Measurements from ENCODE around the gene LBX2. TPM values are rescaled to one million over a fixed set of nuclear protein-coding genes. Genes with fewer than 3 reads are reported as not detected.
A peak's percentile ranks its signal among the peaks of the same experiment; 100 is the strongest.

The LBX2 gene, protein sequence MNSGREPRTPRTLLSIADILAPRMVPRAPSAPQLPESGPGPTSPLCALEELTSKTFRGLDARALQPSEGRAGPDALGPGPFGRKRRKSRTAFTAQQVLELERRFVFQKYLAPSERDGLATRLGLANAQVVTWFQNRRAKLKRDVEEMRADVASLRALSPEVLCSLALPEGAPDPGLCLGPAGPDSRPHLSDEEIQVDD
- 0.43 TPM for total RNA-seq
- long read RNA-seq, result 0 reads

DNA sequence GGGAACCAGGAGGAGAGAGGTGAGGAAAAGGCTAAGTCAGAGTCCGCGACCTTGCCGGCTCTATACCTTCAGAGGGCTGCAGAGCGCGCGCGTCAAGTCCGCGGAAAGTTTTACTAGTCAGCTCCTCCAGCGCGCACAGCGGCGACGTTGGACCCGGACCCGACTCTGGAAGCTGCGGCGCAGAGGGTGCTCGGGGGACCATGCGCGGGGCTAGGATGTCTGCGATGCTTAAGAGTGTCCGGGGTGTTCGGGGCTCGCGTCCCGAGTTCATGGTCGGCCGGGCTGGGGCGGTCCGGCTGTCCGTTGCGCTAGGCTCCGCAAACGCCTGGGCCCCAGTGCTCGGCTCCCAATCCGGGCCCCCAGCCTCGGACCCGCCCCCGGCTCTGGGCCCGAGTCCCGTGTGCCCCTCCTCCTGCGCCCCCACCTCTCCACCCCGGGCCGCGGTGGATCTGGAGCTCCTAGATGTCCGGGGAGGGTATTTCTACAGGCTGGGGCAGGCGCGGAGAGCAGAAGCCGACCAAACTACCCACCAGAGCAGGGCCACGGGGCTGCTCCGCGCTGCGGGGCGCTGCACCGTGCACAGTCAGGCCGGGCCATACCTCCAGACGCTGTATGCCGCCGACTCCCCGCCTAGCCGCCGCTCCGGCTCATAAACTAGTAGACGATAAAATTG is at the start of gene LBX2:
Gene LBX2 (minus strand): TSS at position 337 of the 673 bp plus-strand sequence. CDS start 66 bp downstream, at position 271.
- DNase-seq (ENCODE audit: missing footprints) (peak; percentile 68), ATAC-seq (no peak)
- intact Hi-C loops (cut with DNase I), result no loop called here

DNA sequence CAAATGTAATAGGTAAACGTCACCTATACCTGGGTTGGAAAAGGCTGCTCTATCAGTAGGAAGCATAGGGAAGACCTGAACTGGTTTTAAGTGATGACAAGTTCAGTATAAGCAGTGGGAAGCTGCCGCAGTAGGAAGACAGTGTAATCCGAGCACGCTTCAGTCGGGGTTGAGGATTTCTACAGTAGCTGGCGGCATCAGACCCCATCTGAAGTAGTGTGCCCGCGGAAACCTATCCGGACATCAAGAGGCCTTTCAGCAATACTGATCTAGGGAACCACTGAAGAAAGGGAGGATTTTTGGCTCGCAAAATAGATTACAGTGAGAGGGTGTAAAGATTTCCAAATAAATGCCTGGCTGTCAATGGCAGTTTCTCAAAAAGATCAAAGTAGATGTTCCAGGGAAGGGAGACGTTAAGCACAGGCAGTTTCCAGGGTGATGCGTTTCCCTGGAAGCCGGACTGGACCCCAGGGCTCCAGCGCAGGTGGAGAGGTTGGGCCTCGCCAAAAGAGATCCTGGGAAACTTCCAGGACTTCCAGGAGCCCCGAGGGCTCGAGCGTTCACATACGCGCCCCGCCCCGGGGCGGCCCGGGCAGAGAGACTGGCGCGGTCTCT is 49.0 kb upstream of the LBX2 start:
- ATAC-seq (peak; percentile 11), DNase-seq (ENCODE audit: missing footprints) (no peak)
- intact Hi-C loops (cut with DNase I), result loop anchor here (2.0 kb wide), 1 partner anchor 20 kb away; the partner anchor contains the start of genes AUP1 and HTRA2

DNA sequence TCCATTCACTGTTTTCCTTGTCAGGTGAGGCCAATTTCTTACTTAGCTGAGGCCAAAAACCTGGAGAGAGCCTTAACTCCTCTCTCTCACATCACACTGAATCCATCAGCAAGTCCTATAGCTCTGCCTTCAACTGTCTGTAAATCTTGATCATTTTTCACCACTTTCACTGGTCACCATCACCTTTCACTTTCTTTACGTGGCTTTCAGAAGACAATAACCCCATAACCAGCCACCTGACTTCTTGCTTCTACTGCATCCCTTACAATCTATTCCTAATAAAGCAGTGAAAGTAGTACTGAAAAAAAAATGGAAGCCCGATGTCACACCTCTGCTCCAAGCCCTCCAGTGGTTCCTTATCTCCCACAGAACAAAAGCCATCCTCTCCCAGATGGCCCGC is 46.6 kb upstream of the LBX2 start:
- ATAC-seq (no peak), DNase-seq (ENCODE audit: missing footprints) (no peak)
- intact Hi-C loops (cut with DNase I), result no loop called here

DNA sequence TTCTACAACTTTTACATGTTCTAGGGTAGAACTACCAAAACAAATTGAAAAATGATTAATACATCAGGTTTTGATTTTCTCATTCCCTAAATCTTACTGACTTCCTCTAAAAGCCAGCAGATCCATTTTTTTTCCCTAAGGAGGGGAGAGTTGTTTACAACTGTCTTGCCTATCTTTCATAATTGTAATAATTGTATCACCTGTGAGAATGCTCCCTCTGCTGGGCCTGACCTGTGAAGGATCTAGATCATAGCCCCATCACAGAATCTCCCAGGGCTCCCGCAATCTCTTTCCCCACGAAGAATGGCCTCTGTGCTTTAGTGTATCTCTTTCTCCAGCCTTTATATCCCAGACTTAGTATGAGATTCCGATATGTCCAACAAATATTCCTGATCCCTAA is 45.2 kb upstream of the LBX2 start:
- intact Hi-C loops (cut with DNase I), result no loop called here
- DNase-seq (ENCODE audit: missing footprints) (no peak), ATAC-seq (no peak)

DNA sequence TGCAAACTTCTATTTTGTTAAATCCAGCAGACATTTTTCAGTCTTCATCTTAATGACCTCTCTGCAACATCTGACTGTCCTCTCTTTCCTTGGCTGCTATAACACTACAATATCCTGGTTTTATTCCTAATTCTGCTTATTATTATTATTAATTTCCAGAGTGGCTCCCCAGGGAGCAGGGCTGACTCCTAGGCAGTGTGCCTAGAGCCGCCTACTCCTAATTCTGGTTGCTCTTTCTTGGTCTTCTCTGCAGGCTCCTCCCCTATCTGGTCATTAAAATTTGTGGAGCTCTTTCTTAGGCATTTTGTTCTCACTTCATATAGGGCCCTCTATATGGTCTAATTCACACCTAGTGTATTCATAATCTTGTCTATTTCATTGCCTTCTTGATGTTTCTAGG is 43.6 kb upstream of the LBX2 start:
- ATAC-seq (no peak), DNase-seq (ENCODE audit: missing footprints) (no peak)
- intact Hi-C loops (cut with DNase I), result no loop called here

DNA sequence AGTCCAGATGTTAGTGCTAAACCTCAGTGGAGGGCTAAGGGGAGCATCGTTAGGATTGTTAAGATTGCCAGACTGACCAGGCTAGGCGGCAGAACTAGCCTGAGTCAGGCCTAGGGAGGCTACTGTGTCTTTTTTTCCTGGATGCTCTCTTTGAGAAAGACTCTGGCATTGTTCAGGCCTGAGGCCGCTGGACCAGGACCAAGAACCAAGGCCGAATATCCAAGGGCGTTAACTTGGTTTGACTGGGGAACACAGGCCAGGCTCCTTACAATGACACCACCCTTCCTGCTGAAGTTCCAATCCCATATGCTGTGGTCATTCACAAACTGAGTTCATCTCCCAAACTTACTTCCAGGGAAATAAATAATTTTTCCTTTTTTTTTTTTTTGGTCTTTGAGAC is 40.9 kb upstream of the LBX2 start:
- DNase-seq (ENCODE audit: missing footprints), result no peak
- peak; percentile 84 for ATAC-seq
- intact Hi-C loops (cut with DNase I), result no loop called here

DNA sequence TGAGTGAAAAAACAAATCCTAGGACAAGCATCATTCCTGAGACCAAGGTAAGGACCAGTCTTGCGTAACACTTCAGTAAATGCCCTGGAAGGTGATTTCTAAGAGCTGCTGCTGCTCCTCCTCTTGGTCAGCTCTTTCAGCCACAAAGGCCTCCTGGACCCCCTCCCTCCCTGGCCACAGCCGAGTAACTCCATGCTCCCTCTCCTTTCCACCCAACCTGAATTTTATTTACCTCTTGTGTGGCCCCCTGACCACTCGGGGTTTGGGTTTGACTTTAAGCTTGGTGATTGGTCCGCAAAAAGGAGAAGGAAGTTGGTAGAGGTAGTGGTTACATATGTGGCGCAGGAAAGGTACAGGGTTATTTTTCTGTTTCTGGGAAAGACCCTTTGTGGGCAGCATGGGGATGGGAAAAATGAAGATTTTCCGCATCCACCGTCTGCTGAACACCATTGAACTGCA is 39.5 kb upstream of the LBX2 start:
- ATAC-seq (no peak), DNase-seq (ENCODE audit: missing footprints) (no peak)
- intact Hi-C loops (cut with DNase I), result no loop called here

DNA sequence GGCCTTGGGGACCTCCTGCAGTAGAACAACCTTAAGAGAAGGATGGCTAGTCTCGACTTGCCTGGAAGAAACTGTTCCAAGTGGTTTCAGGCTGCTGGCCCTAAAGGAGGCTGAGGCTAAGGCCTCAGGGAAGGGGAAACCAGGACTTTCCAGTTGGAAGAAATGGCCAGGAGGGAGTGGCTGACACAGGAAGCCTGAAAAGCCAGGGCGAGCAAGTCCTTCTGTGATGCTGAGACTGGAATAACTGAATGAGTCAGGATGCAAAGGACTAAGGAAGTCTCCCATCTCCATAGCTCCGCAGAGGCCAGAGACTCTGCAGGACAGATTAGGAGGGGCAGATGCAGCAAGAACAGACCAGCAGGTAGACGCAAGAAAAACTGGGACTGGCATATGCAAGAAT is 37.7 kb upstream of the LBX2 start:
- intact Hi-C loops (cut with DNase I), result no loop called here
- DNase-seq (ENCODE audit: missing footprints) (no peak), ATAC-seq (no peak)

DNA sequence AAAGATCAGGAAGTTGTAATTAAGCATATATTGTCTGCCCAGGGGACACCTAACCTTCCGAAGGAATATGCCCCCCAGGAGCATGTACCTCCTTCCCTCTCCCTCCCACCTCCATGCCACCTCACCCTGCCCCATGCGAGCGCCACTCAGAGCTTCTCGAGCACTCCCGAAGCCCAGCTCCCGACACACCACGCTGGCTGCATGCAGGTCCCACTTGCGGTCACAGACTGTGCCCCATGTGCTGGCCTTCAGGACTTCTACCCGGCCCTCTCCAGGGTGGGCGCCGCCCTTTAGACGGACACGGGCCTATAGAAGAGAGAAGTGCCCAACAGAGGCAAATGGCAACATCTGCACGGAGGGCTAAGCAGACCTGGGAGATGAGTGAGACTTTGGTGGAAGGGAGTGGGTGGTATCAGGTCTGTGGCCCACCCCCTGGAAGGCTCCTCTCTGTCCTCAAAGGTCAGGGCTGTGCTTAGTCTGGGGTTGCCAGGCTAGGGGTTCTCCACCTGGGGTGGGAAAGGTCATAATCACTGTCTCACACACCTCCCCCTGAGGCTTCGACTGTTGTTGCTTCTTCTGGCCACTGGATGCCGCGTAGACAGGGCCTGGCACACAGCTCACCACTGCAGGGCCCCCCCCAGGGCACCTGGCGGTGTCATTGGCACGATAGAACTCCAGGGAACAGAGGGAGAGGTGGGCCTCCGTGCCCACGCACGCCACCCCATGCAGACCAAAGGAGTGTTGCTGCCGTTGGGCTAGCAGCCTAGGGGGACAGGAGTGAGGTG is 37.0 kb upstream of the LBX2 start:
- intact Hi-C loops (cut with DNase I), result no loop called here
- DNase-seq (ENCODE audit: missing footprints) (no peak), ATAC-seq (no peak)

DNA sequence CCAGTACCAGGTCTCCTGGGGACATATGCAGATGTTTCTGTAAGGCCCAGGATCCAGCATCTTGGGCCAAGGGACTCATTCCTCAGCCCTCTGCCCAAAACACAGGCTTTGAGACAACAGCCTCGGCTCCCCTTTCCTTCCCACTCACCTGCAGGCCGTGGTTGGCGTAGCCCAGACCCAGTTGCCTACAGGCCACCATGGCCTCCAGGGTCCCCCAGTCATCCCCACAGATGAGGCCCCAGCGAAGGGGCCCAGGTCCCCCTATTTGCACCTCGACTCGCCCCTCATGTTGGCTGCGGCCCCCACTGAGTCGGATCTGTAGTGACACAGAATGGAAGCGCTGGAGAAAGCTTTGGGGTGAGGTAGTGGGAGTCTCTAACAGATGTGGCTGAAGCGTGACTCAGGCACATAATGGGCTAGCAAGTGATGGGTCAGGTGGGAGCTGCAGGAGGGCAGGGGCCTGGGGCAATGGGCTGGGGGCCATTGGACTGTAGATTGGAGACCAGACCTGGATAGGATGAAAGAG is 36.1 kb upstream of the LBX2 start:
- DNase-seq (ENCODE audit: missing footprints) (no peak), ATAC-seq (no peak)
- intact Hi-C loops (cut with DNase I), result no loop called here

DNA sequence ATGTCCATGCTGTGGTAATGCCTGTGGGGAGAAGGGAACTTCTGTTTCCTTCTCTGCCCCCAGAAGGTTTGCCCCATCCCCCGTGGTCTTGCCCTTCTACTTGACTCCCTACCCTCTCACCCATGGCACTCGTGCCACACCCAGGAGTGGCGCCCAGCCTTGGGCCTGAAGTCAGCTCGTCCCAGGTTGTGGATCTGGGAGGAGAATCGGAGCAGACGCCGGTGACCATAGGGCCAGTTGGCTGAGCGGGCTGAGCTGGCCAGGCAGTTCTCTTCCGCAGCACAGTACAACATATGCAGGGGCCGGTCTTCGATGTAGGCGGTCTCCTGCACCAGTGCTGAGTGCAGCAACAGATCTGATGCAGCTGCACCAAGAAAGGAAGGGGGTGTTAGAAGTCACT is 35.0 kb upstream of the LBX2 start:
- DNase-seq (ENCODE audit: missing footprints), result no peak
- intact Hi-C loops (cut with DNase I), result no loop called here
- ATAC-seq, result no peak

DNA sequence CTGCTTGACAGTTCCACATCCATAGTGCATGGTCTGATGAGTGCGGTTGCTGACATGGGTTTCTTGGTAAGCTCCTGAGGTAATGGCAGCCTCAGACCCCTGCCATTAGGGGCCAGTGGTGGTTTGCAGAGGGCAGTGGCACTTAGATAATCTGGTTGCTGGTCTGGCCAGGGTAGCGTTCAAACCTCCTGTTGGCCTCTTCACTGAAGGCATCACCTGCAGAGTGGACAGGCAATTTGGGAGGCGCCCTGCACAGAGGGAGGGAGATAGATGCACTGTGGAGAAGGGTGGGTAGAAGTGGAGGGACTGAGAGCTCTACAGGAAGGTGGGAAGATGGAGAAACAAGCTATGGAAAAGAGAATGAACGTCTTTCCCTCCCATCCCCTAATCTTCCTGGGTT is 34.1 kb upstream of the LBX2 start:
- ATAC-seq, result no peak
- intact Hi-C loops (cut with DNase I), result no loop called here
- no peak for DNase-seq (ENCODE audit: missing footprints)

DNA sequence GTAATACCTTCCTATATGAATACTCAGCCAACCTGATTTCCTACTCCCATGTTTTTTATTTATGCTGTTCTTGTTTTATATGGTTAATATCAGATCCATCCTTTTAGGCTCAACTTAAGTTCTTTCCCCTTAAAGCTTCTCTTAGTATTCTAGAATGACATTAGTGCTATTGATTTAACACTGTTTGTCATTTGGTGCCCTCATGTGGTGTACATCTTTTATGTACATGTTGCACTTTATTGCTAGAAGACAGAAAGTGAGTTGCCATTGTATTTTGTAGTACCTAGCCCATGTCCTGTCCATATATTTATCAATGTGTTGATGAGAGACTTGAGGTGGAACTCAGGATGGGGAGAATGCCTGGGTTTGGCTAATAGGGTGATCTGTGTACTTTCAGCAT is 32.8 kb upstream of the LBX2 start:
- ATAC-seq (no peak), DNase-seq (ENCODE audit: missing footprints) (no peak)
- intact Hi-C loops (cut with DNase I), result no loop called here

DNA sequence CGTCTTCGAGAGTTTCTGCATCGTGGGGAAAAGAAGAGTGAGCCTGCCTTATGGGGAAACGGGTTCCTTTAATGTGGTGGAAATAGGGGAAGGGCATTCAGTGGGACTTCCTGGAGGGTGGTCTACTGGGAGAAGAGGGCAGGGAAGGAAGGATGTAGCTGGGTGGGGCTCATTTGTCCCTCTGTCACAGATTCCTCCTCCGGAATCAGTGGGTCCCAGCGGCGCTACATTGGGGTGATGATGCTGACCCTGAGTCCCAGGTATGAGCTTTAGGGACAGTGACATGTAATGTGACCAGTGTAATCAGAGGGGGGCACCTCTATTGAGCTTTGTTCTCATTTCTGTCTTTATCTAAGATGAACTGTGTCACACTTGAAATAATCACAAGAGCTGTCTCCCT is 32.3 kb upstream of the LBX2 start:
- ATAC-seq (no peak), DNase-seq (ENCODE audit: missing footprints) (no peak)
- intact Hi-C loops (cut with DNase I), result no loop called here

DNA sequence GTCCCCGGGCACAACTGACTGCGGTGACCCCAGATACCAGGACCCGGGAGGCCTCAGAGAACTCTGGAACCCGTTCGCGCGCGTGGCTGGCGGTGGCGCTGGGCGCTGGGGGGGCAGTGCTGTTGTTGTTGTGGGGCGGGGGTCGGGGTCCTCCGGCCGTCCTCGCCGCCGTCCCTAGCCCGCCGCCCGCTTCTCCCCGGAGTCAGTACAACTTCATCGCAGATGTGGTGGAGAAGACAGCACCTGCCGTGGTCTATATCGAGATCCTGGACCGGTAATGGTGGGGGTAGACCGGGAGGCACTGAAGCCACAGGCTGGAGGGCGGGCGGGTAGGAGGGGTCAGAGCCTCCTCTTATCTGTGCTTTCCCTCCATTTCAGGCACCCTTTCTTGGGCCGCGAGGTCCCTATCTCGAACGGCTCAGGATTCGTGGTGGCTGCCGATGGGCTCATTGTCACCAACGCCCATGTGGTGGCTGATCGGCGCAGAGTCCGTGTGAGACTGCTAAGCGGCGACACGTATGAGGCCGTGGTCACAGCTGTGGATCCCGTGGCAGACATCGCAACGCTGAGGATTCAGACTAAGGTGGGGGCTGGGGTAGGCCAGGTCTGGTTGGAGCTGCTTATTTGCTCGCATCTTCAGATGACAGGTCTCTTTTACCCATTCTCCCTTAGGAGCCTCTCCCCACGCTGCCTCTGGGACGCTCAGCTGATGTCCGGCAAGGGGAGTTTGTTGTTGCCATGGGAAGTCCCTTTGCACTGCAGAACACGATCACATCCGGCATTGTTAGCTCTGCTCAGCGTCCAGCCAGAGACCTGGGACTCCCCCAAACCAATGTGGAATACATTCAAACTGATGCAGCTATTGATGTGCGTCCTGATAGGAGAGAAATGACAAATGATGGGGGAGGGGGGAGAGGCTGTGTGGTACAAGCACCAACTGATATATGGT is 31.1 kb upstream of the LBX2 start:
- ATAC-seq, result peak; percentile 27
- intact Hi-C loops (cut with DNase I), result no loop called here
- peak; percentile 75 for DNase-seq (ENCODE audit: missing footprints)

DNA sequence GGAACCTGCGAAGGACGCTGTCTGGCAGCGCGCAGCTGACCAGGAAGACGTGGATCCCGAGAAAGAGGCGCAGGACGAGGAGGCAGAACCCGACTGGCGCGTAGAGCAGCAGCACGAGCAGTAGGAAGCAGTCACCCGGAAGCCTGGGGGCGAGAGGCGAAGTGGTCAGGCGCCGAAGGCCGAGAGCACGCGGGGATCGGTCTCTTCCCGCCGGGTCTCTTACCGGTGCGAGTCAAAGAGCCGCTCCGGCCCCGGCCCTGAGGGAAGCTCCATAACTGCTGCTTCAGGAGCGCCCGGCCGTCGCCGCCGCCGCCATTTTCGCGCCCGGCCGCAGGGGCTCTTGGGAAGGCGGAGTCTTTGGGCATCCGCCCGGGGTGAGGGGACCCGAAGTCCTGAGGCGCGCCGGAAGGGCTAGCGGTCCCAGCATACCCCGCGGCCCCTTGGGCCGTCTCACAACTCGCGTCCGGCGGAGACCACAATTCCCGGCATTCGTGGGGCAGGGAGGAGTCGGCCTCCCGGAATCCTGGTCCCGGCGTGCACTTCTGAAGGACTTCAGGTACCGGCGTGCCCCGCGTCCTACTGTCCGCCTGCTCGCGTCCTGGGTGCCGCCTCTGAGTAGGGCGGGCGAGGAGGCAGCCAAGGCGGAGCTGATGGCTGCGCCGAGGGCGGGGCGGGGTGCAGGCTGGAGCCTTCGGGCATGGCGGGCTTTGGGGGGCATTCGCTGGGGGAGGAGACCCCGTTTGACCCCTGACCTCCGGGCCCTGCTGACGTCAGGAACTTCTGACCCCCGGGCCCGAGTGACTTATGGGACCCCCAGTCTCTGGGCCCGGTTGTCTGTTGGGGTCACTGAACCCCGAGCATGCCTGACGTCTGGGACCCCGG is 30.2 kb upstream of the LBX2 start, which contains the start of the genes AUP1 and HTRA2:
Gene AUP1 (minus strand): TSS at position 350 of the 882 bp plus-strand sequence. CDS start 77 bp downstream, at position 273.
Gene HTRA2 (plus strand): TSS at position 577 of the 882 bp plus-strand sequence. CDS start 74 bp downstream, at position 651.
- intact Hi-C loops (cut with DNase I), result loop anchor here (2.0 kb wide), 3 partner anchors 19 to 47 kb away; partner anchors contain the start of genes CCDC142, PCGF1 and TTC31
- DNase-seq (ENCODE audit: missing footprints) (peak; percentile 99), ATAC-seq (peak; percentile 97)

All from Right ventricle myocardium inferior (tissue), 1 donor.